ENCODE measurements around the gene CACNA2D2. TPM values are rescaled to one million over a fixed set of nuclear protein-coding genes. Genes with fewer than 3 reads are reported as not detected.

The CACNA2D2 gene
- total and polyA plus RNA-seq, 2 experiments from 2014 or later = 0.87 to 1.5 TPM

DNA sequence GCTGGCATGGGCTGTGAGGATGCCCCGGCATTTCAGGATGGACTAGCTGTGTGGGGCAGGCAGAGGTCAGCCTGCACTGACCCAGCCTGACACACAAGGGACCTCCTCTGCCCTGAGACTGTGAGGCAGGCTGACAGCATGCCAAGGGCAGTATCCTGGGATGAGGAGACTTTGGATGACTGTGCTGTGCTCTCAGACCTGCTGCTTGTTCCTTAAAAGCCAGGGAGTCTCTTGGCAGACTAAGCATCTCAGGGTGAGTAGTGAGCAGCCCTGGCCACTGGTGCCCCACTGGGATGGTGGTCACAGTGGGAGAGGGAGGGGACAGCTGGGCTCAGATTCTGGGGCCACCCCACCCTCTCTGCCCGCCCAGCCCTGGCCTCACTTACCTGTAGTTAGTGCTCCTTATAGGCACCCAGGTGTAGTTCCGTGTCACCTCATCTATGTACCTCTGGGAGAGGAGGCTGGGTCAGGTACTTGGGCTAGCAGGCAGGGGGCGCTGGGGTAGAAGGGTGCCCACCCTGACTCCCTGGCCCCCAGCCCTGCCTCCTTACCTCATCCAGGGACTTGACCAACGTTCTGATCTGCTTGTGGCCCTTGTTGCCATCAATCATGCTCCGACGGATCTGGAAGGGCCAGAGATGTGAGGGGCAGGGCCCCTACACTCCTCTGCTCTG, 128.0 kb downstream of the CACNA2D2 start:
- peaks cover 3% of the 10 kb centered on the region for H3K4me1 ChIP-seq (ENCODE audit: insufficient read depth)
- no peak overlapping the region for H3K27ac ChIP-seq
- 71% methylated on average over 7 of the region's 7 CpGs for WGBS (ENCODE audit: low lambda C conversion rate, missing lambda C conversion rate)

DNA sequence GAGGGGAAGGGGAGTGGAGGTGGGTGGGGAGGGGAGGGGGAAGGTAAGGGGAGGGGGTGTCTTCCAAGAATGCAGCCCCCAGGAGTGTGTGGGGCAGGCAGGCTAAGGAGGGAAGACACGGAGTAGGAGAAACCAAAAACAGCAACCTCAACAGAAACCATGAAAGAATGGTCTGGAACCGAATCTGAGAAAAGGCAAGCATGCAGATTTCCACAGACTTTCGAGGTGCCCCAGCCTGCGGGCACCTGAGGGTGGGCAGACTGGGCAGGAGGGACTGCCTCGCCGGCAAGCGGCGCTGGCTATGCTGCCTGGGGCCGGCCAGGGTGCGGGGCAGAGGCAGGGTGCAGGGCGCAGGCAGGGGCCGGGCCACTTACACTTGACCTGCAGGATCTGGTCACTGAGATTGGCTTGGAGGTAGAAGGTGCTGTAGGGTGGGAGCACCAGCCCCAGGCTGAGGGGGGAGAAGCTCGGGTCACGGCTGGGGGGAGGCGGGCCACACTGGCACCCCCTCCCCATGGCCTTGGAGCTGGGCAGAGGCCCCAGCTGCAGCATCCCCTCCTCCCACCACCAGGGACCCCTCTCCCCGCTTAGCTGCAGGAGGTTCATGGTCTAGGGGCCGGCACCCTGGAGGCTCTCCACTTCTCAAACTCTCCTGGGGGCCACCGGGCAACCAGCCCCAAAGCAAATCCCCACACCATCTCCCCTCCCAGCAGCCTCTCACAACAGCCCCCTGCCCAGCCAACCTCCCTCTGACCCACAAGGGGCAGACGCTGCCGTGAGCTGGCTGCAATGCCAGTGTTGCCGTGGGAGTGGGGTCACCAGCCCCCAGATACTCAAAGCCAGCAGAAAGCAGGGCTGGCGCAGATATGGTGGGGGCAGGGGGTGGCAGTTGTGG, 128.8 kb downstream of the CACNA2D2 start:
- DNase-seq (ENCODE audit: low spot score) = no peak
- 81% methylated on average over 17 of the region's 22 CpGs for WGBS (ENCODE audit: low lambda C conversion rate, missing lambda C conversion rate)
- TF ChIP-seq, protein P1, sequence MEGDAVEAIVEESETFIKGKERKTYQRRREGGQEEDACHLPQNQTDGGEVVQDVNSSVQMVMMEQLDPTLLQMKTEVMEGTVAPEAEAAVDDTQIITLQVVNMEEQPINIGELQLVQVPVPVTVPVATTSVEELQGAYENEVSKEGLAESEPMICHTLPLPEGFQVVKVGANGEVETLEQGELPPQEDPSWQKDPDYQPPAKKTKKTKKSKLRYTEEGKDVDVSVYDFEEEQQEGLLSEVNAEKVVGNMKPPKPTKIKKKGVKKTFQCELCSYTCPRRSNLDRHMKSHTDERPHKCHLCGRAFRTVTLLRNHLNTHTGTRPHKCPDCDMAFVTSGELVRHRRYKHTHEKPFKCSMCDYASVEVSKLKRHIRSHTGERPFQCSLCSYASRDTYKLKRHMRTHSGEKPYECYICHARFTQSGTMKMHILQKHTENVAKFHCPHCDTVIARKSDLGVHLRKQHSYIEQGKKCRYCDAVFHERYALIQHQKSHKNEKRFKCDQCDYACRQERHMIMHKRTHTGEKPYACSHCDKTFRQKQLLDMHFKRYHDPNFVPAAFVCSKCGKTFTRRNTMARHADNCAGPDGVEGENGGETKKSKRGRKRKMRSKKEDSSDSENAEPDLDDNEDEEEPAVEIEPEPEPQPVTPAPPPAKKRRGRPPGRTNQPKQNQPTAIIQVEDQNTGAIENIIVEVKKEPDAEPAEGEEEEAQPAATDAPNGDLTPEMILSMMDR (IDR thresholded peaks at IDR 0.05; ENCODE audit: poor library complexity) = no peak
- TF ChIP-seq EZH2 (IDR thresholded peaks at IDR 0.05; ENCODE audit: borderline replicate concordance) (no peak), EZH2phosphoT487 (IDR thresholded peaks at IDR 0.05; ENCODE audit: low read depth, severe bottlenecking, unreplicated experiment) (no peak)
- H3K4me3 ChIP-seq = no peak overlapping the region
- H3K27ac ChIP-seq = no peak overlapping the region
- H3K9me2 ChIP-seq (replicated peaks; ENCODE audit: insufficient read depth) = no peaks in the 10 kb centered on the region
- no peaks in the 10 kb centered on the region for H4K20me1 ChIP-seq (ENCODE audit: insufficient read depth, poor library complexity, severe bottlenecking)
- no peaks in the 10 kb centered on the region for H3K9me3 ChIP-seq (ENCODE audit: low read depth)
- H3K79me2 ChIP-seq = no peaks in the 10 kb centered on the region
- no peak overlapping the region for H2AFZ ChIP-seq
- no peaks in the 10 kb centered on the region for H3K36me3 ChIP-seq (replicated peaks; ENCODE audit: insufficient read depth, low read depth)
- H3K27me3 ChIP-seq = no peaks in the 10 kb centered on the region
- H3K4me2 ChIP-seq = no peak overlapping the region
- H3K4me1 ChIP-seq (ENCODE audit: insufficient read depth) = peaks cover 3% of the 10 kb centered on the region

More for the DNA sequence above, 128.0 kb downstream of the CACNA2D2 start:
- no peak overlapping the region for H3K4me3 ChIP-seq
- H3K9me2 ChIP-seq (replicated peaks; ENCODE audit: insufficient read depth) = no peaks in the 10 kb centered on the region
- H2AFZ ChIP-seq = no peak overlapping the region
- no peaks in the 10 kb centered on the region for H3K36me3 ChIP-seq (replicated peaks; ENCODE audit: insufficient read depth, low read depth)
- no peak for DNase-seq (ENCODE audit: low spot score)
- H4K20me1 ChIP-seq (ENCODE audit: insufficient read depth, poor library complexity, severe bottlenecking) = no peaks in the 10 kb centered on the region
- no peak overlapping the region for H3K4me2 ChIP-seq
- TF ChIP-seq EZH2phosphoT487 (IDR thresholded peaks at IDR 0.05; ENCODE audit: low read depth, severe bottlenecking, unreplicated experiment) = no peak
- TF ChIP-seq, protein P1 (IDR thresholded peaks at IDR 0.05; ENCODE audit: poor library complexity) = peak; percentile 3
- H3K27me3 ChIP-seq = no peaks in the 10 kb centered on the region
- no peaks in the 10 kb centered on the region for H3K9me3 ChIP-seq (ENCODE audit: low read depth)
- H3K79me2 ChIP-seq = no peaks in the 10 kb centered on the region

DNA sequence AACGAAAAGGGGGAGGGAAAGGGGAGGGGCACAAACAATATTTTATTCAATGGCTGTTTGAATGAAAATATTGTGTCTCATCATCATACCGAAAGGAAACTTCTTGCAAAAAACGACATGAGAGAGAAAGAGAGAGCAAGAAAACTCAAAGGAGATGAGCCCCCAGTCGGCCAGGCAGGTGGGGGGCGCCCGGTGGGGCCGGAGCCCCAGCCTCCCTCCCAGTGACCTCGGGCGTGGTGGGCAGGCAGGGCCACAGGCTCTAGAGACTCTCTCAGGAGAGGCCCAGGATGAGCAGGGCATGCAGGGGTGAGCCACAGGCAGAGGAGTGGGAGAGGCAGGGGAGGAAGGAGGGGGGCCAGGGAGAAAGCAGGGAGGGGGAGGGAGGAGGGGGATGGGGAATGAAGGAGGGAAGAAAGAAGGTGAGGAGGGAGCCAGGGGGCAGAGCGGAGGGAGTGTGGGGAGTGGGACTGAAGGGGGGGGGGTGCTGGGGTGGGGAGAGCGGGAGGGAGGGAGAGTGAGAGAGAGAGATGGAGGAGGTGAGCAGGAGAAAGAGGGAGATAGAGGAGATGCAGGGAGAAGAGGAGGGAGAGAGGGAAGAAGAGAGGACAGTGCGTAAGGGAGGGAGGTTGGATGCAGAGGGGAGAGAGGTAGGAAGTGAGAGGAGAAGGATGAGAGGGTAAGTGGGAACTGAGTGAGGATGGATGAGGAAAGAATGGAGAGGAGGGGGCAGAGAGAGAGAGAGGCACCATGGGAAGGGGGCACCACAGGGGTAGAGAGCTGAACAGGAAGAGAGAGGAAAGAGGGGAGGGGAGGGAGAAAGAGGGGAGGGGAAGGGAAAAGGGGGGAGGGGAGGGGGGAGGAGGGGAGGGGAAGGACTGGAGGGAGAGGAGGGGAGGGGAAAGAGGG, 130.0 kb downstream of the CACNA2D2 start:
- Histone ChIP-seq H3K36me3 (replicated peaks; ENCODE audit: insufficient read depth, low read depth) (no peaks in the 10 kb centered on the region), H2AFZ (no peak overlapping the region), H3K4me3 (no peak overlapping the region), H3K27me3 (no peaks in the 10 kb centered on the region), H3K9me3 (ENCODE audit: low read depth) (no peaks in the 10 kb centered on the region), H3K27ac (no peak overlapping the region), H3K4me2 (no peak overlapping the region), H3K4me1 (ENCODE audit: insufficient read depth) (peaks cover 3% of the 10 kb centered on the region), H3K79me2 (no peaks in the 10 kb centered on the region), H4K20me1 (ENCODE audit: insufficient read depth, poor library complexity, severe bottlenecking) (no peaks in the 10 kb centered on the region), H3K9me2 (replicated peaks; ENCODE audit: insufficient read depth) (no peaks in the 10 kb centered on the region)
- no peak for DNase-seq (ENCODE audit: low spot score)
- TF ChIP-seq, protein P1 (IDR thresholded peaks at IDR 0.05; ENCODE audit: poor library complexity) = no peak
- TF ChIP-seq EZH2 (IDR thresholded peaks at IDR 0.05; ENCODE audit: borderline replicate concordance) (no peak), EZH2phosphoT487 (IDR thresholded peaks at IDR 0.05; ENCODE audit: low read depth, severe bottlenecking, unreplicated experiment) (no peak)
- WGBS (ENCODE audit: low lambda C conversion rate, missing lambda C conversion rate) = 69% methylated on average over 10 of the region's 12 CpGs
